22Rv1 (cell line): Measurements from ENCODE around the gene RBMS1.
"Not testable (repeated sequence)": the region's sequence is repeated elsewhere in the genome, so short reads cannot be mapped to it uniquely, and the experiment has no call there.

Experiments used
- H3K27ac ChIP-seq: fragments of 450-650 bp; 2 replicates; pipeline ENCODE4 v1.5.1; 2017
- CTCF ChIP-seq: fragments of 450-650 bp; IDR thresholded peaks from 2 replicates; pipeline ENCODE4 v1.5.1; 2017; ENCODE audit warnings: mild to moderate bottlenecking
- ZFX ChIP-seq: fragments of 450-650 bp; IDR thresholded peaks from 2 replicates; pipeline ENCODE4 v1.6.1; 2017; ENCODE audit warnings: antibody characterized with exemption, borderline replicate concordance

RBMS1 gene

DNA sequence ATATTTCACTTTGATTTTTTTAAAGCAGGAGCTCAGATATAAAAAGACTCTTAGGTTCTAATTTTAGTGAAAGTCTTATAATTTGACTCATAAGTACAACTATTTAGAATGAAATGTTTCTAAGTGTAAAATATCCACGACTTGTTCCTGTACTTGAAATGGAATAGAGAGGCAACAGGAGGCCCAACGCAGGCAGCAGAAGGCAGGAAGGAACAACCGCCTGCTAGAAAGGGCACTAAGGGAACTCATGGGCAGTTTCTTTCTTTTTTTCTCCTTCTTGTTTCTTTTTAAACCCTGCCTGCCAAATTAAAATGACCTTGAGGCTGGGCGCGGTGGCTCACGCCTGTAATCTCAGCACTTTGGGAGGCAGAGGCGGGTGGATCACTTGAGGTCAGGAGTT lies 51.0 kb downstream of the RBMS1 start:
- no peak overlapping the region for H3K27ac ChIP-seq
- TF ChIP-seq CTCF (no peak), ZFX (no peak)

DNA sequence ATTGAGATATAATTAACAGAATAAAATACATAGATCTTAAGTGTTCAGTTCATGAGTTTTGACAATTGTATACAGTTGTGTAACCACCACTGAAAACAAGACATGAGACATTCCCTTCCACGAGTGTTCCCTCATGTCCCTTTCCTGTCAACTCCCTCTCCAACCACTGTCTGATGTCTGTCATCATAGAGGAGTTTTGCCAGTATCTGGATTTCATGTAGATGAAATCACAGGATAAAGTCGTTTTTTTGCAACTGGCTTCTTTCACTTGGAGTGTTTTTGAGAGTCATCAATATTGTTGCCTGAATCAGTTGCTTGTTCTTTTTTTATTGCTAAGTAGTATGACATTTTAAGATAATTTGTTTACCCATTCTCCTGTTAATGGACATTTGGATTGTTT lies 52.7 kb downstream of the RBMS1 start:
- no peak overlapping the region for H3K27ac ChIP-seq
- TF ChIP-seq CTCF (no peak), ZFX (no peak)

GRCh38 chr2:160439038-160439437 lies 54.6 kb downstream of the RBMS1 start:
- not testable (repeated sequence) for H3K27ac ChIP-seq

- TF ChIP-seq CTCF: no peak
- H3K27ac ChIP-seq: no peak overlapping the region
Measured at GRCh38 chr2:160437273-160437672, 56.3 kb downstream of the RBMS1 start.

GRCh38 chr2:160434254-160434948 lies 59.2 kb downstream of the RBMS1 start:
- no peak overlapping the region for H3K27ac ChIP-seq
- TF ChIP-seq ZFX: no peak
- TF ChIP-seq CTCF: no peak

DNA sequence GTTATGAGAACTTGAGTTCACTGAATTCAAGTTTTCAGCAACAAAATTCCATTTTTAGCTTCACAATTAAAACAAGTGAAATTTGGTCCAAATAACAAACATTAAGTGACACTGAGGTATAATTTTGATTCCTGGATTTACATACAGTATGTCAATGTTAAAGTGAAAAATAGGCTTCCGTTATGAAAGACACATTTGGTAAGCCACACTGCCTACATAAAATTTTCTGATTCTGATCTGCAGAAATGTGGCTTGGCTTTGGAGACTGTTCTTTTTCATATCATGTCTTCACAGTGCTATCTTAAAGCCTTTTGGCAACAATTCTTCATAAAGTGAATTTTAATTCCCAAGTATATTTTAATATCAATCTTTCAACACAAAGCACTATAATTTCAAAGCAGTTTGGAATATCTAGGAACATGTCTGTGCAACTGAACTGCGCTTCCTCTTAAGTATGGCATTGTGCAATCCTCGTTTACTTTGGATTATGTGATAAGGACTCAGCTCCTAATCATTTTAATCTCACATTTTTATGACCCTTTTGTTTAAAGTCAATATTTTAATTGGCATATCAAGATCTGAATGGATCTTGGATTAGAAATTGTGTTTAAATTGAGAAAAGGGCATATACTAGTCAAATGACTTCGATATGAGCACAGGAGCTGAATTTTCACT lies 60.0 kb downstream of the RBMS1 start:
- TF ChIP-seq ZFX: no peak
- TF ChIP-seq CTCF: no peak
- H3K27ac ChIP-seq: no peak overlapping the region

DNA sequence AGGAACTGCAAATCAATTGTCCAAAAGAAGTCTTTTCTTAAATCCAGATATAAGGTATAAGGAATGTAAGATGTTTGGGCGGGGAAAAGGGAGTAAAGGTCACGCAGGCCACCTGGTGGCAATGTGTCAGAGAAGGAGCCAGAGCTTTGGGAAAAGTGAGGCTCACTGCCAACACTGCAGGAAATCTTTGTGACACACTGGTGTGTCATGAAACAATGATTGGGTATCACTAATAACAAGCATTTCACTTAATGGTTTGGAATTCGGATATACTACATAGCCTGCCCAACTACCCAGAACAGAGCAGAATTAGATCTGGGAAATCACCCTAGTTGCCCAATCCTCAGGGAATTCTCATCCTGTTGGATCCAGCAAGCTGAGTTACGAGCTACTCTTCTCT lies 61.0 kb downstream of the RBMS1 start:
- no peak overlapping the region for H3K27ac ChIP-seq
- TF ChIP-seq CTCF: no peak
- TF ChIP-seq ZFX: no peak

DNA sequence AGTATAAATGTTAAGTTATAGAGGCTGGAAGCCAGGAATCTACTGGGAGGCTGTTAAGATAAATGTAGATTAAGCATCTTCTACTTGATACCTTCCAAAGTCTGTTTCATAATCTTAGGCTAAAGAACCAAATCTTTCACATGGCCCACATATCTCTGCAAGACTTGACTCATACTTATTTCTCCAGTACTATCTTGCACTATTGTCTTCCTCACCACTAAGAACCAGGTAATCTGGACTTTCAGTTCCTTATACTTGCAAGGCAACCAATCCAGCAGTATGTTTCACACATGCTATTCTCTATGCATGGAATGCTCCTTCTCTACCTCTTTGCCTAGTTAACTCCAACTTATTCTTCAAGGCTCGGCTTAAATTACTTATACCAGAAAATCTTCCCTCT lies 62.2 kb downstream of the RBMS1 start:
- no peak overlapping the region for H3K27ac ChIP-seq

More for the DNA sequence above, 62.2 kb downstream of the RBMS1 start:
- no peak for TF ChIP-seq CTCF
- no peak for TF ChIP-seq ZFX
